KOPT-K1 (cell line): Measurements from ENCODE around the gene HSPA12A.

Experiments used
- H3K27ac ChIP-seq: fragments of 200-600 bp; sonication (generic); 2 replicates; pipeline ENCODE4 v1.5.1; 2016; ENCODE audit warnings: antibody characterized with exemption, mild to moderate bottlenecking, low read depth, low read length; ENCODE audit not compliant: poor library complexity, severe bottlenecking
- H3K36me3 ChIP-seq: fragments of 200-600 bp; sonication (generic); 2 replicates; pipeline ENCODE4 v1.5.1; 2017; ENCODE audit warnings: antibody characterized with exemption, mild to moderate bottlenecking, low read length, moderate library complexity; ENCODE audit not compliant: insufficient read depth
- H3K9me3 ChIP-seq: fragments of 200-600 bp; sonication (generic); 2 replicates; pipeline ENCODE4 v1.5.1; 2017; ENCODE audit warnings: antibody characterized with exemption, low read length, mild to moderate bottlenecking; ENCODE audit not compliant: insufficient read depth, poor library complexity, severe bottlenecking

HSPA12A gene

GRCh38 chr10:116636385-116636784, 106.0 kb downstream of the HSPA12A start:
- Histone ChIP-seq H3K9me3 (no peaks in the 10 kb centered on the region), H3K36me3 (no peaks in the 10 kb centered on the region), H3K27ac (no peak overlapping the region)

- Histone ChIP-seq H3K27ac (no peak overlapping the region), H3K36me3 (no peaks in the 10 kb centered on the region), H3K9me3 (no peaks in the 10 kb centered on the region)
These were observed 108.0 kb downstream of the HSPA12A start for GRCh38 chr10:116634126-116634975.

- Histone ChIP-seq H3K27ac (no peak overlapping the region), H3K36me3 (no peaks in the 10 kb centered on the region), H3K9me3 (no peaks in the 10 kb centered on the region)
These were observed 109.2 kb downstream of the HSPA12A start for GRCh38 chr10:116633216-116633600.

GRCh38 chr10:116632596-116633215, 109.7 kb downstream of the HSPA12A start:
- H3K36me3 ChIP-seq, result no peaks in the 10 kb centered on the region
- no peak overlapping the region for H3K27ac ChIP-seq

GRCh38 chr10:116631871-116632295, 110.5 kb downstream of the HSPA12A start:
- no peaks in the 10 kb centered on the region for H3K9me3 ChIP-seq
- no peak overlapping the region for H3K27ac ChIP-seq
- H3K36me3 ChIP-seq, result no peaks in the 10 kb centered on the region

More at GRCh38 chr10:116632596-116633215, 109.7 kb downstream of the HSPA12A start:
- no peaks in the 10 kb centered on the region for H3K9me3 ChIP-seq

- Histone ChIP-seq H3K9me3 (no peaks in the 10 kb centered on the region), H3K36me3 (no peaks in the 10 kb centered on the region), H3K27ac (no peak overlapping the region)
These were observed 112.3 kb downstream of the HSPA12A start for GRCh38 chr10:116630020-116630419.

GRCh38 chr10:116629340-116629739, 113.0 kb downstream of the HSPA12A start:
- Histone ChIP-seq H3K27ac (no peak overlapping the region), H3K9me3 (no peaks in the 10 kb centered on the region), H3K36me3 (no peaks in the 10 kb centered on the region)

- Histone ChIP-seq H3K9me3 (no peaks in the 10 kb centered on the region), H3K27ac (no peak overlapping the region), H3K36me3 (no peaks in the 10 kb centered on the region)
These were observed 114.9 kb downstream of the HSPA12A start for GRCh38 chr10:116627386-116627933.

GRCh38 chr10:116626815-116627214, 115.6 kb downstream of the HSPA12A start:
- Histone ChIP-seq H3K36me3 (no peaks in the 10 kb centered on the region), H3K9me3 (no peaks in the 10 kb centered on the region), H3K27ac (no peak overlapping the region)

- H3K9me3 ChIP-seq, result no peaks in the 10 kb centered on the region
- no peaks in the 10 kb centered on the region for H3K36me3 ChIP-seq
- no peak overlapping the region for H3K27ac ChIP-seq
These were observed 116.5 kb downstream of the HSPA12A start for GRCh38 chr10:116625845-116626244.

- Histone ChIP-seq H3K27ac (no peak overlapping the region), H3K36me3 (no peaks in the 10 kb centered on the region), H3K9me3 (no peaks in the 10 kb centered on the region)
These were observed 120.3 kb downstream of the HSPA12A start for GRCh38 chr10:116621934-116622655.

GRCh38 chr10:116621476-116621875, 120.9 kb downstream of the HSPA12A start:
- Histone ChIP-seq H3K9me3 (no peaks in the 10 kb centered on the region), H3K36me3 (no peaks in the 10 kb centered on the region), H3K27ac (no peak overlapping the region)
